ENCODE results near the gene SLC27A1. TPM values are rescaled to one million over a fixed set of nuclear protein-coding genes. Genes with fewer than 3 reads are reported as not detected.

SLC27A1 gene
- polyA plus RNA-seq, 1 of the 3 experiments (the other 2 are of a cell fraction): 15.0 TPM

DNA sequence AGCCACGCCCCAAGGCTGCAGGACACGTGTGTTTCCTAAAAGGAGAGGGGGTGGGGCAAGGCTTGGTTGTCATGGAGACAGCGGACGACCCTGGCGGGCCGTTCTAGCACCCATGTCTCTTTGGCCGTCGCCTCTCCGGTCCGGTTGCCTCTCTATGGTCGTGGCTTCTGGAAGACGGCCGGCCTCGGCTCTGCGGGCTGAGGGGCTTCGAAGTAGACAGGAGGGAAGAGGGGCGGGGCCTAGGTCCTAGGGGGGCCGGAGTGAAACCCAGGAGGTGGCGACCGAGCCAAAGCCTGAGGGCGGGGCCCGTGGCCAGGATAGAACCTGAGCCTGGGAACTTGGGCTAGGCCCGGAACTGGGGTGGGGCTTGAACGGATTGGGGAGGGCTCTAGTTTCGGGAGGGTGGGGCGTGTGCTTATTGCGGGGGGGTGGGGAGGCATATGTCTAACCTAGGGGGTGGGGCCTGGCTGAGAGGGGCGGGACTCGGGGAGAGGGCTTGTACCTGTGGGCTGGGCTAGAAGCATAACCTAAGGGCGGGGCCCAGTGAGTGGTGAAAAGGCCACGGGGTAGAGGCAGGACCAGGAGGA is 750 bp upstream of the SLC27A1 start (continued):
- TF ChIP-seq, protein P1, sequence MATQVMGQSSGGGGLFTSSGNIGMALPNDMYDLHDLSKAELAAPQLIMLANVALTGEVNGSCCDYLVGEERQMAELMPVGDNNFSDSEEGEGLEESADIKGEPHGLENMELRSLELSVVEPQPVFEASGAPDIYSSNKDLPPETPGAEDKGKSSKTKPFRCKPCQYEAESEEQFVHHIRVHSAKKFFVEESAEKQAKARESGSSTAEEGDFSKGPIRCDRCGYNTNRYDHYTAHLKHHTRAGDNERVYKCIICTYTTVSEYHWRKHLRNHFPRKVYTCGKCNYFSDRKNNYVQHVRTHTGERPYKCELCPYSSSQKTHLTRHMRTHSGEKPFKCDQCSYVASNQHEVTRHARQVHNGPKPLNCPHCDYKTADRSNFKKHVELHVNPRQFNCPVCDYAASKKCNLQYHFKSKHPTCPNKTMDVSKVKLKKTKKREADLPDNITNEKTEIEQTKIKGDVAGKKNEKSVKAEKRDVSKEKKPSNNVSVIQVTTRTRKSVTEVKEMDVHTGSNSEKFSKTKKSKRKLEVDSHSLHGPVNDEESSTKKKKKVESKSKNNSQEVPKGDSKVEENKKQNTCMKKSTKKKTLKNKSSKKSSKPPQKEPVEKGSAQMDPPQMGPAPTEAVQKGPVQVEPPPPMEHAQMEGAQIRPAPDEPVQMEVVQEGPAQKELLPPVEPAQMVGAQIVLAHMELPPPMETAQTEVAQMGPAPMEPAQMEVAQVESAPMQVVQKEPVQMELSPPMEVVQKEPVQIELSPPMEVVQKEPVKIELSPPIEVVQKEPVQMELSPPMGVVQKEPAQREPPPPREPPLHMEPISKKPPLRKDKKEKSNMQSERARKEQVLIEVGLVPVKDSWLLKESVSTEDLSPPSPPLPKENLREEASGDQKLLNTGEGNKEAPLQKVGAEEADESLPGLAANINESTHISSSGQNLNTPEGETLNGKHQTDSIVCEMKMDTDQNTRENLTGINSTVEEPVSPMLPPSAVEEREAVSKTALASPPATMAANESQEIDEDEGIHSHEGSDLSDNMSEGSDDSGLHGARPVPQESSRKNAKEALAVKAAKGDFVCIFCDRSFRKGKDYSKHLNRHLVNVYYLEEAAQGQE (IDR thresholded peaks at IDR 0.05; ENCODE audit: low read depth, low read length): no peak
- TF ChIP-seq TAF1 (IDR thresholded peaks at IDR 0.05; ENCODE audit: borderline replicate concordance, low read depth, low read length) (0 out of 2 replicates have a peak, but pooled peaks have one; percentile 26), POLR2AphosphoS5 (IDR thresholded peaks at IDR 0.05; ENCODE audit: low read depth, low read length) (no peak), RAD21 (IDR thresholded peaks at IDR 0.05; ENCODE audit: low read length) (no peak), MEF2A (IDR thresholded peaks at IDR 0.05; ENCODE audit: borderline replicate concordance, low read depth) (no peak), CHD2 (IDR thresholded peaks at IDR 0.05; ENCODE audit: low read length, partially characterized antibody) (peak; percentile 29), GABPA (IDR thresholded peaks at IDR 0.05; ENCODE audit: low read depth) (no peak), FOXJ3 (CRISPR knock-in tag; IDR thresholded peaks at IDR 0.05) (no peak), TEAD4 (IDR thresholded peaks at IDR 0.05; ENCODE audit: borderline replicate concordance, insufficient read depth) (no peak), NRF1 (IDR thresholded peaks at IDR 0.05; ENCODE audit: low read depth, low read length) (no peak), EZH2phosphoT487 (IDR thresholded peaks at IDR 0.05; ENCODE audit: borderline replicate concordance, low read depth) (no peak), RCOR1 (IDR thresholded peaks at IDR 0.05; ENCODE audit: low read length) (no peak; the same call in 1 of the 2 replicates)
- TF ChIP-seq, protein P2, sequence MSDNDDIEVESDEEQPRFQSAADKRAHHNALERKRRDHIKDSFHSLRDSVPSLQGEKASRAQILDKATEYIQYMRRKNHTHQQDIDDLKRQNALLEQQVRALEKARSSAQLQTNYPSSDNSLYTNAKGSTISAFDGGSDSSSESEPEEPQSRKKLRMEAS (IDR thresholded peaks at IDR 0.05; ENCODE audit: low read depth): peak; percentile 60
- TF ChIP-seq, protein P3, sequence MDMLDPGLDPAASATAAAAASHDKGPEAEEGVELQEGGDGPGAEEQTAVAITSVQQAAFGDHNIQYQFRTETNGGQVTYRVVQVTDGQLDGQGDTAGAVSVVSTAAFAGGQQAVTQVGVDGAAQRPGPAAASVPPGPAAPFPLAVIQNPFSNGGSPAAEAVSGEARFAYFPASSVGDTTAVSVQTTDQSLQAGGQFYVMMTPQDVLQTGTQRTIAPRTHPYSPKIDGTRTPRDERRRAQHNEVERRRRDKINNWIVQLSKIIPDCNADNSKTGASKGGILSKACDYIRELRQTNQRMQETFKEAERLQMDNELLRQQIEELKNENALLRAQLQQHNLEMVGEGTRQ (IDR thresholded peaks at IDR 0.05; ENCODE audit: borderline replicate concordance, low read depth, low read length): no peak

DNA sequence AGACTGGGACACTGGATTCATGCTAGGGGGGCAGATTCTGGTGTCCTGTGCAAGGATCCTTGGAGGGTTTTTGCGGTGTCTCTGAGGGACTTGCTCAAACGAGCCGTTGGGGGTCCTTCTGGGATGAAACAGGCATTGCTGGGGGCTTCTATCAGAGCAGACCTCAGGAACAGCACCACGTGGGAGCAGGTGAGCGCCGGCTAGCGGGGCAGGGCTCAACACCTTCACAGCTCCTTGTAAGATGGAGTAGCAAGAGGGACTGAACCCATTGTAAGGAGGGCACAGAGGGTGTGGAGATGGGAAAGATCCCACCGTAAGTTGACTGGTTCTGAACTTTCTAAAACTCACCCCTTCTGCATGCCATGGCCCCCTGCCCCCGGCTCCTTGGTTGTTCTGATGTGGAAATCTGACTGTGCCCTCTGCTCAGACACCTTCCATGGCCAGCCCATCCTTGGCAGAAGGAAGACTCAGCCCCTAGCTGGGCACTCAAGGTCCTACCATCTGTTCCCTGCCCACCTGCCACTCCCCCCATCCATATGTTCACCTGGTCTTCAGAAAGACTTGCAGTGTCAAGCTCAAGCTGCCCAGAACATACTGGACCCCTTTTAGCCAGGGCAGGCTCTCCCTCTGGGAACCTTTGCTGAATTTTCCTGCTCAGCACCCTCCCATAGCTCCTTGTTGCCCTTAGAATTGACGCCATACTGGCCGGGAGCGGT is 1.2 kb downstream of the SLC27A1 start:
- peaks cover 36% of the 10 kb centered on the region for H3K79me2 ChIP-seq (ENCODE audit: insufficient read depth)
- H3F3A ChIP-seq (replicated peaks; ENCODE audit: insufficient read depth): peaks cover 3% of the 10 kb centered on the region
- no peaks in the 10 kb centered on the region for H3K9me3 ChIP-seq
- no peaks in the 10 kb centered on the region for H3K27me3 ChIP-seq (ENCODE audit: insufficient read depth)
- WGBS (ENCODE audit: low lambda C conversion rate): 64% methylated on average over 12 of the region's 12 CpGs
- H2AFZ ChIP-seq (ENCODE audit: low read depth): no peak overlapping the region
- H3K4me3 ChIP-seq (ENCODE audit: low read depth in 2 of 2, low read length in 1 of 2): peak overlapping the region; percentile 67 to 72
- TF ChIP-seq, protein P4, sequence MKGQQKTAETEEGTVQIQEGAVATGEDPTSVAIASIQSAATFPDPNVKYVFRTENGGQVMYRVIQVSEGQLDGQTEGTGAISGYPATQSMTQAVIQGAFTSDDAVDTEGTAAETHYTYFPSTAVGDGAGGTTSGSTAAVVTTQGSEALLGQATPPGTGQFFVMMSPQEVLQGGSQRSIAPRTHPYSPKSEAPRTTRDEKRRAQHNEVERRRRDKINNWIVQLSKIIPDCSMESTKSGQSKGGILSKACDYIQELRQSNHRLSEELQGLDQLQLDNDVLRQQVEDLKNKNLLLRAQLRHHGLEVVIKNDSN (IDR thresholded peaks at IDR 0.05; ENCODE audit: borderline replicate concordance, low read depth): no peak
- TF ChIP-seq RXRA (IDR thresholded peaks at IDR 0.05; ENCODE audit: borderline replicate concordance, low read depth) (no peak), SMC3 (IDR thresholded peaks at IDR 0.05; ENCODE audit: low read depth, low read length) (no peak), MXI1 (IDR thresholded peaks at IDR 0.05; ENCODE audit: low read depth, low read length) (no peak)
- TF ChIP-seq, protein P1 (IDR thresholded peaks at IDR 0.05; ENCODE audit: low read depth, low read length): no peak
- ChIA-PET CTCF (interaction anchor here (0.9 to 2.7 kb wide), 6 partner anchors 8 to 85 kb away, joined by 3 to 8 read pairs (median 4); partner anchors contain the start of gene PGLS), POLR2A (interaction anchor here (1.0 kb wide), 1 partner anchor 52 kb away, joined by 3 read pairs; no protein-coding TSS in a partner anchor)
- H3K4me2 ChIP-seq: peak overlapping the region; percentile 93
- no peaks in the 10 kb centered on the region; the same call in 1 of the 2 replicates for H4K20me1 ChIP-seq (ENCODE audit: insufficient read depth)
- no peaks in the 10 kb centered on the region for H3K36me3 ChIP-seq (replicated peaks in 1 of 2; ENCODE audit: control insufficient read depth in 1 of 2, insufficient read depth in 2 of 2, low read length in 1 of 2)
- peaks cover 11 to 15% of the 10 kb centered on the region in 2 experiments; a peak in 3 of 4 replicates for H3K4me1 ChIP-seq (ENCODE audit: control insufficient read depth in 1 of 2, insufficient read depth in 2 of 2, low read depth in 1 of 2, low read length in 1 of 2)
- no peak overlapping the region for H3K27ac ChIP-seq (ENCODE audit: low read depth in 2 of 2, low read length in 1 of 2)
- peak overlapping the region; percentile 78; the same call in 1 of the 2 replicates for H3K9ac ChIP-seq
- no peak for DNase-seq
- no peaks in the 10 kb centered on the region for H3K9me2 ChIP-seq
